GM23338 (cell line): ENCODE measurements around the gene PLS3.

Experiments used
- EZH2phosphoT487 ChIP-seq: fragments of 200-600 bp; sonication (generic); IDR thresholded peaks from one replicate; pipeline ENCODE4 v1.8.1; 2018; ENCODE audit warnings: antibody characterized with exemption; ENCODE audit not compliant: unreplicated experiment
- TF ChIP-seq, protein P1 (sequence below), 2 experiments: fragments of 200-600 bp in 1 of 2; sonication (generic) in 1 of 2; conservative IDR thresholded peaks; 2 replicates each; pipeline versions ENCODE4 v1.5.1 to v1.6.1; 2016 to 2017; ENCODE audit warnings: antibody characterized with exemption in 2 of 2, low read depth in 2 of 2, mild to moderate bottlenecking in 2 of 2, moderate library complexity in 1 of 2
- TF ChIP-seq, protein P2 (sequence below): IDR thresholded peaks from one replicate; pipeline ENCODE4 v1.6.1; 2018; ENCODE audit warnings: antibody characterized with exemption; ENCODE audit not compliant: unreplicated experiment

DNA sequence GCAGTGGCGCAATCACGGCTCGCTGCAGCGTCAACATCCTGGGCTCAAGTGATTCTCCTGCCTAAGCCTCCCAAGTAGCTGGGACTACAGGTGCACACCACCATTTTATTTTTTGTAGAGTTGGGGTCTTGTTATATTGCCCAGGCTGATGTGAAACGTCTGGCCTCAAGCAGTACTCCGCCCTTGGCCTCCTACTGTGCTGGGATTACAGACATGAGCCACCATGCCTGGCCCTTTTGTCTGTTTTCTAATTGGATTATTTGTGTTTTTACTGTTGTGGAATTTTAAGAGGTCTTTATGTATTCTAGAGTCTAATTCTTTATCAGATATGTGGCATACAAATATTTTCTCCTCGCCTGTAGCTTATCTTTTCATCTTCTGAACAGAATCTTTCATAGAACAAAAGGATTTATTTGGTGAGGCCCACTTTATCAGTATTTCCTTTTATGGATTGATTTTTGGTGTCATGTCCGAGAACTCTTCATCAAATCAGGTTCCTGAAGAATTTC lies 18.9 kb downstream of the PLS3 start:
- TF ChIP-seq, protein P1, sequence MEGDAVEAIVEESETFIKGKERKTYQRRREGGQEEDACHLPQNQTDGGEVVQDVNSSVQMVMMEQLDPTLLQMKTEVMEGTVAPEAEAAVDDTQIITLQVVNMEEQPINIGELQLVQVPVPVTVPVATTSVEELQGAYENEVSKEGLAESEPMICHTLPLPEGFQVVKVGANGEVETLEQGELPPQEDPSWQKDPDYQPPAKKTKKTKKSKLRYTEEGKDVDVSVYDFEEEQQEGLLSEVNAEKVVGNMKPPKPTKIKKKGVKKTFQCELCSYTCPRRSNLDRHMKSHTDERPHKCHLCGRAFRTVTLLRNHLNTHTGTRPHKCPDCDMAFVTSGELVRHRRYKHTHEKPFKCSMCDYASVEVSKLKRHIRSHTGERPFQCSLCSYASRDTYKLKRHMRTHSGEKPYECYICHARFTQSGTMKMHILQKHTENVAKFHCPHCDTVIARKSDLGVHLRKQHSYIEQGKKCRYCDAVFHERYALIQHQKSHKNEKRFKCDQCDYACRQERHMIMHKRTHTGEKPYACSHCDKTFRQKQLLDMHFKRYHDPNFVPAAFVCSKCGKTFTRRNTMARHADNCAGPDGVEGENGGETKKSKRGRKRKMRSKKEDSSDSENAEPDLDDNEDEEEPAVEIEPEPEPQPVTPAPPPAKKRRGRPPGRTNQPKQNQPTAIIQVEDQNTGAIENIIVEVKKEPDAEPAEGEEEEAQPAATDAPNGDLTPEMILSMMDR (conservative IDR thresholded peaks at IDR 0.05; ENCODE audit: low read depth in 2 of 2) = no peak
- TF ChIP-seq, protein P2, sequence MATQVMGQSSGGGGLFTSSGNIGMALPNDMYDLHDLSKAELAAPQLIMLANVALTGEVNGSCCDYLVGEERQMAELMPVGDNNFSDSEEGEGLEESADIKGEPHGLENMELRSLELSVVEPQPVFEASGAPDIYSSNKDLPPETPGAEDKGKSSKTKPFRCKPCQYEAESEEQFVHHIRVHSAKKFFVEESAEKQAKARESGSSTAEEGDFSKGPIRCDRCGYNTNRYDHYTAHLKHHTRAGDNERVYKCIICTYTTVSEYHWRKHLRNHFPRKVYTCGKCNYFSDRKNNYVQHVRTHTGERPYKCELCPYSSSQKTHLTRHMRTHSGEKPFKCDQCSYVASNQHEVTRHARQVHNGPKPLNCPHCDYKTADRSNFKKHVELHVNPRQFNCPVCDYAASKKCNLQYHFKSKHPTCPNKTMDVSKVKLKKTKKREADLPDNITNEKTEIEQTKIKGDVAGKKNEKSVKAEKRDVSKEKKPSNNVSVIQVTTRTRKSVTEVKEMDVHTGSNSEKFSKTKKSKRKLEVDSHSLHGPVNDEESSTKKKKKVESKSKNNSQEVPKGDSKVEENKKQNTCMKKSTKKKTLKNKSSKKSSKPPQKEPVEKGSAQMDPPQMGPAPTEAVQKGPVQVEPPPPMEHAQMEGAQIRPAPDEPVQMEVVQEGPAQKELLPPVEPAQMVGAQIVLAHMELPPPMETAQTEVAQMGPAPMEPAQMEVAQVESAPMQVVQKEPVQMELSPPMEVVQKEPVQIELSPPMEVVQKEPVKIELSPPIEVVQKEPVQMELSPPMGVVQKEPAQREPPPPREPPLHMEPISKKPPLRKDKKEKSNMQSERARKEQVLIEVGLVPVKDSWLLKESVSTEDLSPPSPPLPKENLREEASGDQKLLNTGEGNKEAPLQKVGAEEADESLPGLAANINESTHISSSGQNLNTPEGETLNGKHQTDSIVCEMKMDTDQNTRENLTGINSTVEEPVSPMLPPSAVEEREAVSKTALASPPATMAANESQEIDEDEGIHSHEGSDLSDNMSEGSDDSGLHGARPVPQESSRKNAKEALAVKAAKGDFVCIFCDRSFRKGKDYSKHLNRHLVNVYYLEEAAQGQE = no peak
- no peak for TF ChIP-seq EZH2phosphoT487
